A549 (cell line): ENCODE measurements around the gene DET1. TPM values are rescaled to one million over a fixed set of nuclear protein-coding genes. Genes with fewer than 3 reads are reported as not detected.

Experiments
- ATAC-seq, 2 experiments: fragments of 200-7000 bp in 1 of 2; fragments of >200 bp in 1 of 2; cut with Nextera tagmentation in 1 of 2; cut with Tn5 transposase in 1 of 2; 3 replicates each; pipeline versions ENCODE4 v1.8.0 to v1.9.1; 2018 to 2020; ENCODE audit warnings: mild to moderate bottlenecking in 1 of 2, moderate library complexity in 1 of 2
- CTCF ChIA-PET: fragments of 300-600 bp; sonication (Branson Sonifier 250); formaldehyde crosslinking; extraction: SDS; loops from one replicate; lab custom pipeline; 2021; ENCODE audit warnings: antibody characterized with exemption, inconsistent platforms; lab: Yijun Ruan, JAX
- POLR2A ChIA-PET: fragments of 350-600 bp; formaldehyde crosslinking; extraction: SDS; loops from one replicate; lab custom pipeline; 2021; ENCODE audit warnings: antibody characterized with exemption, inconsistent platforms; lab: Yijun Ruan, JAX
- DNase-seq, 2 experiments: peaks; one replicate each; pipeline versions ENCODE4 v3.0.0 to v3.0.0-alpha.2; 2011 to 2016; ENCODE audit warnings: low read depth in 1 of 2, low spot score in 1 of 2
- FAIRE-seq: peaks from 2 replicates; lab custom pipeline; 2011; peaks lifted over from hg19 to GRCh38; lab: Jason Lieb, UNC
- H3K27ac ChIP-seq, 2 experiments: fragments of >200 bp; sonication (Bioruptor Twin); formaldehyde crosslinking; 3 replicates each; pipeline ENCODE4 v1.5.1; 2016 to 2017
- H3K4me1 ChIP-seq: fragments of >200 bp; sonication (Bioruptor Twin); formaldehyde crosslinking; 3 replicates; pipeline ENCODE4 v1.6.1; 2016
- H3K4me2 ChIP-seq: fragments of >200 bp; sonication (Bioruptor Twin); formaldehyde crosslinking; 3 replicates; pipeline ENCODE4 v1.6.1; 2016
- H3K4me3 ChIP-seq: fragments of >200 bp; sonication (Bioruptor Twin); formaldehyde crosslinking; 3 replicates; pipeline ENCODE4 v1.5.1; 2016
- H3K9me3 ChIP-seq: fragments of >200 bp; sonication (Bioruptor Twin); formaldehyde crosslinking; 3 replicates; pipeline ENCODE4 v1.6.1; 2016
- BCL3 ChIP-seq: fragments of >200 bp; sonication (Bioruptor Twin); formaldehyde crosslinking; IDR thresholded peaks from 3 replicates; pipeline ENCODE4 v1.6.1; 2016
- BHLHE40 ChIP-seq: IDR thresholded peaks from 2 replicates; pipeline ENCODE4 v1.6.1; 2012; ENCODE audit warnings: low read depth, low read length, inconsistent platforms
- CBX2 ChIP-seq: fragments of 200-600 bp; sonication (generic); IDR thresholded peaks from 2 replicates; pipeline ENCODE4 v1.6.1; 2016; ENCODE audit warnings: low read depth, mild to moderate bottlenecking, borderline replicate concordance
- CHD4 ChIP-seq: fragments of 200-600 bp; sonication (generic); IDR thresholded peaks from 2 replicates; pipeline ENCODE4 v1.6.1; 2016; ENCODE audit warnings: antibody characterized with exemption, mild to moderate bottlenecking, borderline replicate concordance
- EP300 ChIP-seq, 2 experiments: fragments of >200 bp; sonication (Bioruptor Twin); formaldehyde crosslinking; IDR thresholded peaks; 2 replicates in 1 of 2; 3 replicates in 1 of 2; pipeline ENCODE4 v1.6.1; 2016 to 2017
- ESRRA ChIP-seq: fragments of 150-350 bp; IDR thresholded peaks from 2 replicates; pipeline ENCODE4 v1.6.1; 2014; ENCODE audit warnings: mild to moderate bottlenecking, low read length, borderline replicate concordance
- GATA3 ChIP-seq: IDR thresholded peaks from 2 replicates; pipeline ENCODE4 v1.6.1; 2012; ENCODE audit warnings: borderline replicate concordance
- HOXA7 ChIP-seq: fragments of 250-450 bp; sonication (Bioruptor Pico); IDR thresholded peaks from 2 replicates; pipeline ENCODE4 v1.5.0; 2020; ENCODE audit warnings: mild to moderate bottlenecking, moderate library complexity
- HOXB13 ChIP-seq: fragments of 250-450 bp; sonication (Bioruptor Pico); IDR thresholded peaks from 2 replicates; pipeline ENCODE4 v1.5.0; 2020; ENCODE audit warnings: low read depth, mild to moderate bottlenecking, moderate library complexity
- JUNB ChIP-seq: fragments of >200 bp; sonication (Bioruptor Twin); formaldehyde crosslinking; IDR thresholded peaks from 2 replicates; pipeline ENCODE4 v1.6.1; 2016
- MAFK ChIP-seq: fragments of 450-650 bp; IDR thresholded peaks from 2 replicates; pipeline ENCODE4 v1.6.1; 2014; ENCODE audit not compliant: partially characterized antibody
- MAZ ChIP-seq: fragments of 150-350 bp; IDR thresholded peaks from 2 replicates; pipeline ENCODE4 v1.6.1; 2014; ENCODE audit warnings: antibody characterized with exemption, low read depth, low read length, borderline replicate concordance
- PHF8 ChIP-seq: fragments of 200-600 bp; sonication (generic); IDR thresholded peaks from 2 replicates; pipeline ENCODE4 v1.6.1; 2016; ENCODE audit warnings: low read depth, mild to moderate bottlenecking, antibody characterized with exemption, moderate library complexity, borderline replicate concordance
- RAD21 ChIP-seq, 2 experiments: fragments of >200 bp in 1 of 2; sonication (Bioruptor Twin) in 1 of 2; formaldehyde crosslinking in 1 of 2; IDR thresholded peaks in 1 of 2; conservative IDR thresholded peaks in 1 of 2; 2 replicates in 1 of 2; 3 replicates in 1 of 2; pipeline ENCODE4 v1.6.1; 2012 to 2018; ENCODE audit warnings: inconsistent platforms in 1 of 2
- RARB ChIP-seq: fragments of 250-450 bp; sonication (Bioruptor Pico); IDR thresholded peaks from 2 replicates; pipeline ENCODE4 v1.8.0; 2021; ENCODE audit warnings: mild to moderate bottlenecking, moderate library complexity
- RFX5 ChIP-seq: fragments of 450-650 bp; IDR thresholded peaks from 2 replicates; pipeline ENCODE4 v1.7.1; 2014; ENCODE audit warnings: antibody characterized with exemption, mild to moderate bottlenecking, moderate library complexity
- RNF2 ChIP-seq: fragments of 200-600 bp; sonication (generic); IDR thresholded peaks from 2 replicates; pipeline ENCODE4 v1.6.1; 2016; ENCODE audit warnings: low read depth, mild to moderate bottlenecking, antibody characterized with exemption, moderate library complexity, borderline replicate concordance
- SMC3 ChIP-seq: fragments of >200 bp; sonication (Bioruptor Twin); formaldehyde crosslinking; IDR thresholded peaks from 3 replicates; pipeline ENCODE4 v1.6.1; 2018; ENCODE audit warnings: inconsistent platforms
- SREBF2 ChIP-seq: fragments of 450-650 bp; IDR thresholded peaks from 2 replicates; pipeline ENCODE4 v1.6.1; 2014; ENCODE audit warnings: mild to moderate bottlenecking, moderate library complexity
- TFCP2L1 ChIP-seq: fragments of 250-450 bp; sonication (Bioruptor Pico); IDR thresholded peaks from 2 replicates; pipeline ENCODE4 v1.5.0; 2021; ENCODE audit warnings: mild to moderate bottlenecking
- ZFP36 ChIP-seq: fragments of 450-650 bp; IDR thresholded peaks from 2 replicates; pipeline ENCODE4 v1.6.1; 2014; ENCODE audit warnings: borderline replicate concordance; ENCODE audit not compliant: partially characterized antibody
- ZNF302 ChIP-seq: fragments of 250-450 bp; sonication (Bioruptor Pico); IDR thresholded peaks from 2 replicates; pipeline ENCODE4 v1.9.0; 2021; ENCODE audit warnings: inconsistent platforms, mild to moderate bottlenecking, moderate library complexity
- ZSCAN20 ChIP-seq: fragments of 250-450 bp; sonication (Bioruptor Pico); IDR thresholded peaks from 2 replicates; pipeline ENCODE4 v1.8.0; 2022; ENCODE audit warnings: mild to moderate bottlenecking, moderate library complexity
- WGBS: methylation state at CpG from one replicate; pipeline ENCODE4 v1.1.6; 2017; ENCODE audit errors: missing lambda C conversion rate; 5-methylcytosine and 5-hydroxymethylcytosine counted together
- polyA plus RNA-seq, 4 experiments: library from polyadenylated mRNA; depleted of rRNA in 3 of 4; stranded (reverse); fragments of >200 nt; fragmentation: RNase III in 1 of 4; extraction: RNeasy Plus Mini Kit Qiagen cat#74134 plus additional on column Dnase treatment in 1 of 4; gene quantifications; 2 replicates in 3 of 4; 3 replicates in 1 of 4; pipeline ENCODE4 v1.2.3, GENCODE V29; 2011 to 2017
- TF ChIP-seq, protein P1 (sequence below): fragments of >200 bp; sonication (Bioruptor Twin); formaldehyde crosslinking; IDR thresholded peaks from 3 replicates; pipeline ENCODE4 v1.5.1; 2016
- TF ChIP-seq, protein P2 (sequence below): fragments of 200-600 bp; sonication (generic); IDR thresholded peaks from 2 replicates; pipeline ENCODE4 v1.6.1; 2016; ENCODE audit warnings: antibody characterized with exemption, mild to moderate bottlenecking, moderate library complexity

The DET1 gene
- polyA plus RNA-seq, 2 of the 4 experiments (the other 2 are of a cell fraction) = 3.9 to 12.4 TPM

DNA sequence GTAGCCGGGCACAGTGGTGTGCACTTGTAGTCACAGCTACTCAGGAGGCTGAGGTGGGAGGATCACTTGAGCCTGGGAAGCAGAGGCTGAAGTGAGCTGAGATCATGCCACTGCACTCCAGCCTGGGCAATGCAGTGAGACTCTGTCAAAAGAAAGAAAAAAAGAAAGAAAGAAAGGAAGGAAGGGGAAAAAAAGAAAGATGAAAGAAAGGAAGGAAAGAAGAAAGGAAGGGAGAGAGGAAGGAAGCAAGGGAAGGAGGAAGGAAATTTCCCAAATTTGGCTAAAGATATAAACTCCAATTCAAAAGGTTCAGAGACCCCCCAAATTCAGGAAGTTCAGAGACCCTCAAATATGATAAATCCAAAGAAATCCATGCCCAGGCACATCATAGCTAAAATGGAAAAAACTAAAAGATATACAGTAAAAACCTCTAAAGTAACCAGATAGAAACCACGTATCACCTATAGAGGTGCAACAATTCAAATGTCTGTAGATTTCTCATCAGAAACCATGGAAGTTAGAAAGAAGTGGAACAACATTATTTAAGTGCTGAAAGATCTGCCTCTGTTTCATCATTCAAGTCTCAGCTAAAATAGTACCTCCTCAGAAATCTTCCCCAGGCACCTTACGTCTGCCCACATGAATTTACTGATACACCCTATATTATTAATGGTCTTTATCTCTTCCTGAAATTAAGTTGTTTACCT lies 10.7 kb downstream of the DET1 start (continued):
- no peak for TF ChIP-seq RNF2

GRCh38 chr15:88535100-88535499 lies 11.4 kb downstream of the DET1 start:
- H3K4me3 ChIP-seq = no peak overlapping the region
- H3K4me2 ChIP-seq = no peak overlapping the region
- ATAC-seq (no peak), FAIRE-seq (no peak), DNase-seq (no peak)
- peaks cover 3% of the 10 kb centered on the region; the same call in 1 of the 3 replicates for H3K9me3 ChIP-seq
- POLR2A ChIA-PET = no interaction called here
- CTCF ChIA-PET = interaction anchor here (0.6 kb wide), 1 partner anchor 124 kb away, joined by 3 read pairs; no protein-coding TSS in a partner anchor
- no peaks in the 10 kb centered on the region for H3K4me1 ChIP-seq
- TF ChIP-seq RARB (CRISPR knock-in tag) (no peak), EP300 (IDR thresholded peaks at IDR 0.05) (no peak), MAZ (no peak), CBX2 (no peak), PHF8 (no peak), BHLHE40 (no peak), SREBF2 (no peak), BCL3 (no peak)
- H3K27ac ChIP-seq = no peak overlapping the region

- H3K4me3 ChIP-seq = no peak overlapping the region
- no peak for ATAC-seq
- WGBS = 68% methylated on average over 3 of the region's 3 CpGs
- ChIA-PET POLR2A (no interaction called here), CTCF (no interaction called here)
- no peak overlapping the region for H3K27ac ChIP-seq
- H3K4me1 ChIP-seq = no peaks in the 10 kb centered on the region
- FAIRE-seq = no peak
- H3K4me2 ChIP-seq = no peak overlapping the region
- TF ChIP-seq TFCP2L1 (CRISPR knock-in tag) (no peak), ZFP36 (no peak), SMC3 (no peak), RAD21 (conservative IDR thresholded peaks at IDR 0.05 in 1 of 2, IDR thresholded peaks at IDR 0.05 in 1 of 2) (no peak), ZSCAN20 (CRISPR knock-in tag) (no peak)
- TF ChIP-seq, protein P1, sequence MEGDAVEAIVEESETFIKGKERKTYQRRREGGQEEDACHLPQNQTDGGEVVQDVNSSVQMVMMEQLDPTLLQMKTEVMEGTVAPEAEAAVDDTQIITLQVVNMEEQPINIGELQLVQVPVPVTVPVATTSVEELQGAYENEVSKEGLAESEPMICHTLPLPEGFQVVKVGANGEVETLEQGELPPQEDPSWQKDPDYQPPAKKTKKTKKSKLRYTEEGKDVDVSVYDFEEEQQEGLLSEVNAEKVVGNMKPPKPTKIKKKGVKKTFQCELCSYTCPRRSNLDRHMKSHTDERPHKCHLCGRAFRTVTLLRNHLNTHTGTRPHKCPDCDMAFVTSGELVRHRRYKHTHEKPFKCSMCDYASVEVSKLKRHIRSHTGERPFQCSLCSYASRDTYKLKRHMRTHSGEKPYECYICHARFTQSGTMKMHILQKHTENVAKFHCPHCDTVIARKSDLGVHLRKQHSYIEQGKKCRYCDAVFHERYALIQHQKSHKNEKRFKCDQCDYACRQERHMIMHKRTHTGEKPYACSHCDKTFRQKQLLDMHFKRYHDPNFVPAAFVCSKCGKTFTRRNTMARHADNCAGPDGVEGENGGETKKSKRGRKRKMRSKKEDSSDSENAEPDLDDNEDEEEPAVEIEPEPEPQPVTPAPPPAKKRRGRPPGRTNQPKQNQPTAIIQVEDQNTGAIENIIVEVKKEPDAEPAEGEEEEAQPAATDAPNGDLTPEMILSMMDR = no peak
- no peak for DNase-seq
- peaks cover 3% of the 10 kb centered on the region; the same call in 1 of the 3 replicates for H3K9me3 ChIP-seq
Measured at GRCh38 chr15:88533376-88533775, 13.1 kb downstream of the DET1 start.

DNA sequence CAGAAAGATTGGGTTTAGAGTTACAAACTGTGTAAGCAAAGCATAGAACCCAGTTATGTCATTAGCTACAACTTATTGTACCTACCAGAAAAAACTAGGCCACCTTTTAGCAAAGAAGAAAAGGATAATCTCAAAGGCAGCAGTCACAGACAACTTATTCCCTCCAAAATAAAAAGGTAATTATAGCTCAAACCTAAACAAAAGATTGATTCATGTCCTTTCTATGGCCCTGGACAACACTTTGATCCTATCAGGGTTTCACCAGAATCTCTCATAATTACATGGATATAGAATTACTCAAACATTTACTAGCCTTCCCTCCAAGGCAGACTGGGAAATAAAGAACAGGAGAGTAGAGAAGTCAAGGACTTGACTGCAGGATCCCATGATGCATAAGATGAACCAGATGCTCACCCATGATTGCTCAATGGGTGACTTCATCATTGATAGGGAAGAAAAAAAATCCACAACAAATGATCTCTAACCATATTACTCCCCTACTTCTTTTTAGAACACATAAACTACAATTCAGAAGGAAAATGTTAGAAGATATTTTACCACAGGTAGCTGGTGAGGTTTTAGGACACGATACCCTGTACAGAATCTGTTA lies 17.4 kb downstream of the DET1 start:
- ChIA-PET CTCF (no interaction called here), POLR2A (no interaction called here)
- Histone ChIP-seq H3K4me3 (no peak overlapping the region), H3K27ac (no peak overlapping the region), H3K4me2 (no peak overlapping the region), H3K4me1 (no peaks in the 10 kb centered on the region), H3K9me3 (no peaks in the 10 kb centered on the region)
- DNase-seq (no peak), ATAC-seq (no peak), FAIRE-seq (no peak)
- TF ChIP-seq GATA3 (no peak), CHD4 (no peak), ZNF302 (CRISPR knock-in tag) (no peak), MAFK (no peak), HOXA7 (CRISPR knock-in tag) (no peak), RFX5 (no peak), HOXB13 (no peak), RNF2 (no peak), JUNB (no peak), ZFP36 (no peak), SREBF2 (no peak), ESRRA (no peak)
- TF ChIP-seq, protein P2, sequence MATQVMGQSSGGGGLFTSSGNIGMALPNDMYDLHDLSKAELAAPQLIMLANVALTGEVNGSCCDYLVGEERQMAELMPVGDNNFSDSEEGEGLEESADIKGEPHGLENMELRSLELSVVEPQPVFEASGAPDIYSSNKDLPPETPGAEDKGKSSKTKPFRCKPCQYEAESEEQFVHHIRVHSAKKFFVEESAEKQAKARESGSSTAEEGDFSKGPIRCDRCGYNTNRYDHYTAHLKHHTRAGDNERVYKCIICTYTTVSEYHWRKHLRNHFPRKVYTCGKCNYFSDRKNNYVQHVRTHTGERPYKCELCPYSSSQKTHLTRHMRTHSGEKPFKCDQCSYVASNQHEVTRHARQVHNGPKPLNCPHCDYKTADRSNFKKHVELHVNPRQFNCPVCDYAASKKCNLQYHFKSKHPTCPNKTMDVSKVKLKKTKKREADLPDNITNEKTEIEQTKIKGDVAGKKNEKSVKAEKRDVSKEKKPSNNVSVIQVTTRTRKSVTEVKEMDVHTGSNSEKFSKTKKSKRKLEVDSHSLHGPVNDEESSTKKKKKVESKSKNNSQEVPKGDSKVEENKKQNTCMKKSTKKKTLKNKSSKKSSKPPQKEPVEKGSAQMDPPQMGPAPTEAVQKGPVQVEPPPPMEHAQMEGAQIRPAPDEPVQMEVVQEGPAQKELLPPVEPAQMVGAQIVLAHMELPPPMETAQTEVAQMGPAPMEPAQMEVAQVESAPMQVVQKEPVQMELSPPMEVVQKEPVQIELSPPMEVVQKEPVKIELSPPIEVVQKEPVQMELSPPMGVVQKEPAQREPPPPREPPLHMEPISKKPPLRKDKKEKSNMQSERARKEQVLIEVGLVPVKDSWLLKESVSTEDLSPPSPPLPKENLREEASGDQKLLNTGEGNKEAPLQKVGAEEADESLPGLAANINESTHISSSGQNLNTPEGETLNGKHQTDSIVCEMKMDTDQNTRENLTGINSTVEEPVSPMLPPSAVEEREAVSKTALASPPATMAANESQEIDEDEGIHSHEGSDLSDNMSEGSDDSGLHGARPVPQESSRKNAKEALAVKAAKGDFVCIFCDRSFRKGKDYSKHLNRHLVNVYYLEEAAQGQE = no peak
- 85% methylated on average over 1 of the region's 1 CpG for WGBS
